ENCODE measurements around the gene DNAH6. TPM values are rescaled to one million over a fixed set of nuclear protein-coding genes. Genes with fewer than 3 reads are reported as not detected.
"Not testable (repeated sequence)": the region's sequence is repeated elsewhere in the genome, so short reads cannot be mapped to it uniquely, and the experiment has no call there.

Gene DNAH6
- polyA plus RNA-seq (ENCODE audit: insufficient read length in 4 of 4), result 1 to 10 TPM; 1.7 to 3.0 (median 2.2) TPM

- peak; percentile 80 to 91 (median 86) for DNase-seq (ENCODE audit: low read depth in 4 of 4, low spot score in 3 of 4)
Measured at GRCh38 chr2:84516234-84516986, at the start of gene DNAH6. Gene DNAH6 (plus strand): TSS chr2:84516498. CDS start chr2:84517827, 1,329 bp downstream.

DNA sequence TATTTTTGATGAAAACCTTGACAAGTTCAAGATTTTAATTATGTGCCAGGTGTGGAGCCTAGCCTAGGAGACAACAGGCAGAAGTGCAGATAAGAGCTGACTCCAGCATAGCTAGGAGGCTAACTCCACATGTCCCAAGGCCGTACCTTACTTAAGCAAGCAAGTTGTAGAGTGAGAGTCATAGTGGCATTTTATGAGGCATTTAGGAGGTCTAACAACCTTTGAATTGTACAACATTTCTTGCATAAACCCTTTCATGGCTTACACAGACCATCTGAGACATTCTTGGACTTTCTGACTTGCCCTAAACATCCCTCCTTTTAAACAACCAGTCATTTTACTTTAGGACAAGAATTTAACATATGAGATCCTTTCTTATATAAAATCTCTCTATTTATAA is 48.9 kb upstream of the DNAH6 start:
- DNase-seq (ENCODE audit: low read depth in 4 of 4, low spot score in 3 of 4), result no peak

- DNase-seq (ENCODE audit: low read depth in 4 of 4, low spot score in 3 of 4), result not testable (repeated sequence)
Measured at GRCh38 chr2:84472423-84472822, 43.9 kb upstream of the DNAH6 start.

DNA sequence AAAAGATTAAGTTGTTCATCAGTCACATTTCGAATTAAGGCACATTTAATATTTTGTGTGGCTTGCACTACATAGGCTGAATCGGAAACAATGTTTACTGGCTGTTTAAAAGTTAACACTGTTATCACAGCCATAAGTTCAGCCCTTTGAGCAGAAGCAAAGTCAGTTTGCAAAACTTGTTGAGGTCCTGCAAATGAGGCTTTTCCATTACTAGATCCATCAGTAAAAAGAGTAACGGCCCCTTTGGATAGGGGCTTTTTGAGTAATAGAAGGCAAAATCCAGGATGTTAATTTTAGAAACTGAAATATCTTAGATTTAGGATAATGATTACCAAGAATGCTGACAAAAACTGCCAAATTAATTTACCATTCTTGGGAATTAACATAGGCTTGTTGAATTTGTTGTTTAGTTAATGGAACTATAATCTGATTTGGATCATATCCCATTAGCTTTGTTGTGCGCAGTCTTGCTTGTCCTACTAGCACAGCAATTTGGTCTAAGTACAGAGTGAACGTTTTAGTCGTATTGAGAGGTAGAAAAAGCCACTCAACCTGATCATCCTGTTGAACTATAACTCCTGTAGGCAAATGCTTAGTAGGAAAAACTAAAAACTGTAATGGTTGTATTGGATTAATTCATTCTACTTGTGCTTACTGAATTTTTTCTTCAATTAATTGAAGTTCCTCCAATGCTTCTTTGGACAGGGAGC is 43.3 kb upstream of the DNAH6 start:
- DNase-seq (ENCODE audit: low read depth in 4 of 4, low spot score in 3 of 4), result no peak

DNA sequence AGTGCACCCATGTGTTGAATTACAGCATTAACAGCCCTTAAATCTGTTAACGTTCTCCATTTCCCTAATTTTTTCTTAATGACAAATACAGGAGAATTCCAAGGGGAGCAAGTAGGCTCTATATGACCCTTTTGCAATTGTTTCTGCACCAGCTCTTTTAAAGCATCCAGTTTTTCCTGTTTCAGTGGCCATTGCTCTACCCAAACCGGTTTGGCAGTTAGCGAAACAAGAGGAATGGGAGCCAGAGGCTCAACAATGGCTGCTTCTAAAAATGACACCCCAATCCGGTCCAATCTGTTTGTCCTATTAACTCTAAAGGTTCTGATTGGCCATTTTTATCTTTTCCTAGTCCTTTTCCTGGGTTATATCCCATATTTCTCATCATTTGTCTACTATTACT is 42.1 kb upstream of the DNAH6 start:
- DNase-seq (ENCODE audit: low read depth in 4 of 4, low spot score in 3 of 4), result no peak

DNA sequence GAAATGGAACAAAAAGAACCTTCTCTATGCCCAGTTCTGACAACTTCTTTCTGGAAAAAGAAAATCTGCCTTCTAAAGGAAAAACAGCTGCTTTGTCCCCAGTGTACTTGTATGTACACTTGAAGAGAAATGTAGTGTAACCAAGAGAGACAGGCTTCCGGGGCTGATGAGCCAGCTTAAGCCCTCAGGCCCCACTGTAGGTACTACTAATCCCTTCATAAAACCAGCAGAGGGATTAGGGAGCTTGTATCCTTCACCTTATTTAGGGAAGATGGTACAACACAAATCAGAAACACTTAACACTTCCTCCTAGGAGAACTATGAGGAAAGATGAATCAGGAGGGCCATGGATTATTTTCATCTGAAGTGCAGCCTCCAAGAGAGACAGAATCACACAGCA is 38.4 kb upstream of the DNAH6 start:
- DNase-seq (ENCODE audit: low read depth in 4 of 4, low spot score in 3 of 4), result no peak

GRCh38 chr2:84478867-84479266 is 37.4 kb upstream of the DNAH6 start:
- DNase-seq (ENCODE audit: low read depth in 4 of 4, low spot score in 3 of 4), result no peak

DNA sequence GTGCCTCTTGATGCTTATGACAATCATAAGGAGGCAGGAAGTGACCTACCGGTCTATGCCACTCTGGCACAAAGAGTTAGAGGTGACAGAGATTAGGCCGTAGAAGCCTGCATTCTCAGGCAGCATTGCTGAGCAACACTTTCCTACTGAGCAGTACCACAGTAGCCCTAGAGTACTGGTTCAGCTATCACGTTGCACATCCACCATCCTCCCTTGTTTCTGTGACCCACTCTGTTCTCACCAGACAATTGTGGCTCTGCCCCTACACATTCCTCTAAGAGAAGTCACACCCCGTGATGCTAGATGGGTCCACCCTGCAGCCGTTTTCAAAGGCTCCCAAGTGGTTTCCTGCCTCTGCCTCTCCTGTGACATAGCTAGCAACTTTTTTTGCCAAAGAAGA is 34.6 kb upstream of the DNAH6 start:
- DNase-seq (ENCODE audit: low read depth in 4 of 4, low spot score in 3 of 4), result no peak

GRCh38 chr2:84482603-84483002 is 33.7 kb upstream of the DNAH6 start:
- no peak for DNase-seq (ENCODE audit: low read depth in 4 of 4, low spot score in 3 of 4)

GRCh38 chr2:84483320-84483719 is 33.0 kb upstream of the DNAH6 start:
- DNase-seq (ENCODE audit: low read depth in 4 of 4, low spot score in 3 of 4), result no peak

GRCh38 chr2:84486441-84487115 is 29.7 kb upstream of the DNAH6 start:
- DNase-seq (ENCODE audit: low read depth in 4 of 4, low spot score in 3 of 4), result peak; percentile 35 to 74 (median 59)

GRCh38 chr2:84487298-84487996 is 28.9 kb upstream of the DNAH6 start:
- DNase-seq (ENCODE audit: low read depth in 4 of 4, low spot score in 3 of 4), result no peak

DNA sequence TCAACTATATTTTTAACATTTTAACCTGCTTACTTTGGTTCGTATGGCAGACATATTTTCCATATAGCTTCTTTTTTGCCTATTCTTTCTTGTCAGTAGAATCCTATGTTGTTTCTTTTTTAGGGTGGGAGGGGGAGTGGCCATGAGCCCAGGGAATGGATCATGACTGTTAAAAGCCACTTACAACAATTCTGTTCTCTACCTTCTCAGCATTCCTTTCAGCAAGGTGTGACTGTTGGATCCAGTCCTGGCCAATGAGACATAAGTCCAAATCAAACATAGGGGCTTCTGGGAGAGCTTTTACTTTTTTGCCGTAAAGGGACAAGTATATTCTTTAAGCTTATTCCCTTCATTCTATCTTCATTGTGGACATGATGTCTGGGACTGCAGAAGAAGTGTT is 25.0 kb upstream of the DNAH6 start:
- DNase-seq (ENCODE audit: low read depth in 4 of 4, low spot score in 3 of 4), result no peak

DNA sequence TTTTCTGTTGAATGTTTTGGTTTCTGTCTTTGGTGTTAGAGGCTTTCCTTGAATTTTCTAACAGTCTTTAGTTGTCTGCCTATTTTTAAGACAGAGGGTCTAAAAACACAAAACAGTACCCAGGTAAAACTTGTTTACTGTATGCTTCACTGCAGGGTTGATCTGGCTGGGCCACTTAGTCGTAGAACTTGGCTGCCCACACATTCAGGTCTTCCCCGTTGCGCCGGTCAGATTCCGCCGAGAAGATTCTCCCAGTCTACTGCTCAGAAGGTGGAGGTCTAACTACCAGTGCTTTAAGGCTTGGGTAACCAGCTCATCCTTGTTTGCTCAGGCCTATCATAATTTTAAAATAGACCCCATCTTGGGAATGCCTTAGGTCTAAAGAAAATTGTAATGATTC is 24.6 kb upstream of the DNAH6 start:
- no peak for DNase-seq (ENCODE audit: low read depth in 4 of 4, low spot score in 3 of 4)

DNA sequence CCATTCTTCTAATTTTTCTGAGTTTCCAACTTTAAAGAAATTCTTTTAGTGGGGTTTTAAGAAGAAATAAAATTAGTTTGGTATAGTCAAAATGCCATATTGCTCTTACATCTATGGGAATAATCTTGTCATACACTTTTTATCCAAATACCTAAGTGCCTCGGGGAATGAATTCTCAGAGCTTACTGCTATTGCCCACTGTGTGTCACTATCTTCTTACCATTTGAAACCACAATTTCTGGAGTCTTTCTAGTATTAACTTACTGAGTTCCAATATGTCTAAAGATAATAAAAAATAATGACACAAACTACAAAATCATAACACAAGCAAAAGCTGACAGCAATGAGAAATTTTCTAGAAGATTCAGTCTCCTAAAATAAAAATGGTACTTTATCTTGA is 23.7 kb upstream of the DNAH6 start:
- DNase-seq (ENCODE audit: low read depth in 4 of 4, low spot score in 3 of 4), result no peak

DNA sequence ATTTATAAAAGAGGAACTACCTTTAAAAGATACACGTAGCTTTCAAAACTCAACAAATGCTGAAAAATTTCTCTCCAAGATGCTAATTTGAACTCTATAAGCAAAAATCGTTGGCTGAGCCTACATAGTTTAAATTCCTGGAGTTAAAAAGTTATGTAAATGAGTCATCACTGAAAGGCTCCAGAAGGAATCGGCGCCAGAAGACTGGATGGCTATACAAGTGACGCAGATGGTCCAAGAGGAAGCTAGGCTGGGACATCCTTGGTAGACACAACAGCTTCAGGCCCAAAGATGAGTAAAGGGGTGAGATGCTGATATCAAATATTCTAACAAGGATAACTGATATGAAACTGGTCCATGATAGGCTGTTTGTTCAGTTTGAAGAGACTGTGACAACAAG is 22.8 kb upstream of the DNAH6 start:
- DNase-seq (ENCODE audit: low read depth in 4 of 4, low spot score in 3 of 4), result no peak

- no peak for DNase-seq (ENCODE audit: low read depth in 4 of 4, low spot score in 3 of 4)
Measured at GRCh38 chr2:84494070-84494469, 22.2 kb upstream of the DNAH6 start.

DNA sequence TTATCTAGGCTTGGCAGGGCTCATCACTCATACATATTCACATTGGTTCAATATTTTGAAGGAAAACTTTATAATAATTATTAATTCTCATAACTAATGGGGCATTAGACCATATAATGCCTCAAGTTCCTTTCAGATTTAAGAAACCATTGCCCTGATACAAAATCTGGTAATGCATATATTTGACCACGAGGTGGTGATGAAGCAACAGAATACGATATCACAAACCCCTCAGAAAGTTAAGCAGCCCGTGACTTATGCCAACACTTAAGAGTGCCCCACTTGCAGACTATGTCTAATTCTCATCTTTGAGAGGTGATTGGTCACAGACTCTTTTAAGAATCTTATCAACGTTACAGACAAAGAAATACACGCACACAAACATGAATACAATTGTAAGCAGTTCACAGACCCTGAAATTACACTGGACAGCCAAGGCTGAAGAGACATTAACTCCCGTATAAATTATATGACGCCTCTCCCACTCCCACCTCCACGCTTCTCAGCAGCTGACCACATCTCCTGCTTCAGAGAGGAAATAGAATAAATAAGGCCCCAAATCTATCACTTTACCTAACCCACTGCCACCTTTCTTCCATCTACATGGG is 20.7 kb upstream of the DNAH6 start:
- peak in 3 of 4 donors; percentile 50 to 65 (median 56) for DNase-seq (ENCODE audit: low read depth in 4 of 4, low spot score in 3 of 4)

GRCh38 chr2:84496386-84496785 is 19.9 kb upstream of the DNAH6 start:
- no peak for DNase-seq (ENCODE audit: low read depth in 4 of 4, low spot score in 3 of 4)

DNA sequence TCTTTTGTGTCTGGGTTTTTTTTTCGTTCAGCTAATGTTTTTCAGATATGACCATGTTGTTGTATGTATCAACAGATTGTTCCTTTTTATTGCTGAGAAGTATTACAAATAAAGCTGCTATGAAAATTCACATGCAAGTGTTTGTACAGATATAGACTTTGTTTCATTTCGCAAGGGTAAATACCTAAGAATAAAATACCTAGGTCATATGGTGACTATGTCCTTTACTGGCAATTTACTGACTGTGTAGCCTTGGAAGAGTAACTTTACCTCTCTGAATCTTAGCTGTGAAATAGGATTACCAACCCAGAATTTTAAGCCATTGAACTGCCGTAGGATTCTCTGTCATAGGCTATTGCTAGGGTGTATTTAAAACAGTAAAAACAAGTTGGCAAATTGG is 19.0 kb upstream of the DNAH6 start:
- no peak for DNase-seq (ENCODE audit: low read depth in 4 of 4, low spot score in 3 of 4)

All from right renal pelvis (tissue), 4 donors.